HL-60 (cell line): Measurements from ENCODE around the gene CUL4A.
A peak's percentile ranks its signal among the peaks of the same experiment; 100 is the strongest.

Experiments used
- DNase-seq, 2 experiments: peaks; one replicate each; pipeline ENCODE4 v3.0.0-alpha.2; 2010 to 2020; ENCODE audit warnings: low read depth in 1 of 2, low spot score in 1 of 2
- H3K27ac ChIP-seq: fragments of 250-450 bp; sonication (Bioruptor Pico); replicated peaks from 2 replicates; pipeline ENCODE4 v1.5.1; 2020; ENCODE audit warnings: mild to moderate bottlenecking, moderate library complexity
- H3K27me3 ChIP-seq: fragments of 250-450 bp; sonication (Bioruptor Pico); 2 replicates; pipeline ENCODE4 v1.5.1; 2021; ENCODE audit warnings: mild to moderate bottlenecking, moderate library complexity; ENCODE audit not compliant: insufficient read depth, poor library complexity, severe bottlenecking
- H3K4me3 ChIP-seq: replicated peaks from 2 replicates; pipeline ENCODE4 v1.5.1; 2011; ENCODE audit warnings: mild to moderate bottlenecking, control low read depth, low read length; ENCODE audit not compliant: insufficient read depth
- GABPA ChIP-seq: IDR thresholded peaks from 2 replicates; pipeline ENCODE4 v1.6.1; 2012; ENCODE audit warnings: low read depth
- POLR2AphosphoS5 ChIP-seq: IDR thresholded peaks from 2 replicates; pipeline ENCODE4 v1.6.1; 2012; ENCODE audit warnings: low read depth
- SPI1 ChIP-seq: IDR thresholded peaks from 2 replicates; pipeline ENCODE4 v1.6.1; 2012; ENCODE audit warnings: low read depth, mild to moderate bottlenecking, borderline replicate concordance
- TF ChIP-seq, protein P1 (sequence below): IDR thresholded peaks from 2 replicates; pipeline ENCODE4 v1.6.1; 2012; ENCODE audit warnings: low read depth; ENCODE audit not compliant: insufficient replicate concordance
- TF ChIP-seq, protein P2 (sequence below): IDR thresholded peaks from one replicate; pipeline ENCODE4 v1.5.1; 2011; ENCODE audit warnings: low read length, control low read depth, inconsistent platforms; ENCODE audit not compliant: insufficient read depth

The CUL4A gene

DNA sequence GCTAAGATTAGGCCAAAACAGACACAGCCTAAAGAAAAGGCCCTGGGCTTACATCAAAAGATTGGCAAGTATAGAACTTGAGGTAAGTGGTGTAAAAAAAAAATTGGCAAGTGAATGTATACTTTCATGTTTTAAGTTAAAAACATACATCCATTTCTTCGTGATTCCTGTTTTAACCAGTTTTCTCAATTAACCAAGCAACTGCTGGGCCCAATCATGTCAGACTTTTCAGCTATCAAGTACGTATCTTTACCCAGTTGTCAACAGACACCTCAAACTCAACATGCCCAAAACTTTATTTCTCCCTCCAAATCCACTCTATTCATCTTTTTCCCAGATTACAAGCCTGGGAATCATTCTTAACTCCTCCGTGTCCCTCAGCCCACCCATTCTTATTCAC lies 2.0 kb upstream of the CUL4A start:
- H3K4me3 ChIP-seq: peak overlapping the region; percentile 94
- H3K27me3 ChIP-seq: no peaks in the 10 kb centered on the region
- DNase-seq: no peak
- peak overlapping the region; percentile 100 for H3K27ac ChIP-seq
- TF ChIP-seq SPI1 (no peak), GABPA (no peak), POLR2AphosphoS5 (no peak)
- TF ChIP-seq, protein P1, sequence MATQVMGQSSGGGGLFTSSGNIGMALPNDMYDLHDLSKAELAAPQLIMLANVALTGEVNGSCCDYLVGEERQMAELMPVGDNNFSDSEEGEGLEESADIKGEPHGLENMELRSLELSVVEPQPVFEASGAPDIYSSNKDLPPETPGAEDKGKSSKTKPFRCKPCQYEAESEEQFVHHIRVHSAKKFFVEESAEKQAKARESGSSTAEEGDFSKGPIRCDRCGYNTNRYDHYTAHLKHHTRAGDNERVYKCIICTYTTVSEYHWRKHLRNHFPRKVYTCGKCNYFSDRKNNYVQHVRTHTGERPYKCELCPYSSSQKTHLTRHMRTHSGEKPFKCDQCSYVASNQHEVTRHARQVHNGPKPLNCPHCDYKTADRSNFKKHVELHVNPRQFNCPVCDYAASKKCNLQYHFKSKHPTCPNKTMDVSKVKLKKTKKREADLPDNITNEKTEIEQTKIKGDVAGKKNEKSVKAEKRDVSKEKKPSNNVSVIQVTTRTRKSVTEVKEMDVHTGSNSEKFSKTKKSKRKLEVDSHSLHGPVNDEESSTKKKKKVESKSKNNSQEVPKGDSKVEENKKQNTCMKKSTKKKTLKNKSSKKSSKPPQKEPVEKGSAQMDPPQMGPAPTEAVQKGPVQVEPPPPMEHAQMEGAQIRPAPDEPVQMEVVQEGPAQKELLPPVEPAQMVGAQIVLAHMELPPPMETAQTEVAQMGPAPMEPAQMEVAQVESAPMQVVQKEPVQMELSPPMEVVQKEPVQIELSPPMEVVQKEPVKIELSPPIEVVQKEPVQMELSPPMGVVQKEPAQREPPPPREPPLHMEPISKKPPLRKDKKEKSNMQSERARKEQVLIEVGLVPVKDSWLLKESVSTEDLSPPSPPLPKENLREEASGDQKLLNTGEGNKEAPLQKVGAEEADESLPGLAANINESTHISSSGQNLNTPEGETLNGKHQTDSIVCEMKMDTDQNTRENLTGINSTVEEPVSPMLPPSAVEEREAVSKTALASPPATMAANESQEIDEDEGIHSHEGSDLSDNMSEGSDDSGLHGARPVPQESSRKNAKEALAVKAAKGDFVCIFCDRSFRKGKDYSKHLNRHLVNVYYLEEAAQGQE: no peak
- TF ChIP-seq, protein P2, sequence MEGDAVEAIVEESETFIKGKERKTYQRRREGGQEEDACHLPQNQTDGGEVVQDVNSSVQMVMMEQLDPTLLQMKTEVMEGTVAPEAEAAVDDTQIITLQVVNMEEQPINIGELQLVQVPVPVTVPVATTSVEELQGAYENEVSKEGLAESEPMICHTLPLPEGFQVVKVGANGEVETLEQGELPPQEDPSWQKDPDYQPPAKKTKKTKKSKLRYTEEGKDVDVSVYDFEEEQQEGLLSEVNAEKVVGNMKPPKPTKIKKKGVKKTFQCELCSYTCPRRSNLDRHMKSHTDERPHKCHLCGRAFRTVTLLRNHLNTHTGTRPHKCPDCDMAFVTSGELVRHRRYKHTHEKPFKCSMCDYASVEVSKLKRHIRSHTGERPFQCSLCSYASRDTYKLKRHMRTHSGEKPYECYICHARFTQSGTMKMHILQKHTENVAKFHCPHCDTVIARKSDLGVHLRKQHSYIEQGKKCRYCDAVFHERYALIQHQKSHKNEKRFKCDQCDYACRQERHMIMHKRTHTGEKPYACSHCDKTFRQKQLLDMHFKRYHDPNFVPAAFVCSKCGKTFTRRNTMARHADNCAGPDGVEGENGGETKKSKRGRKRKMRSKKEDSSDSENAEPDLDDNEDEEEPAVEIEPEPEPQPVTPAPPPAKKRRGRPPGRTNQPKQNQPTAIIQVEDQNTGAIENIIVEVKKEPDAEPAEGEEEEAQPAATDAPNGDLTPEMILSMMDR: no peak

DNA sequence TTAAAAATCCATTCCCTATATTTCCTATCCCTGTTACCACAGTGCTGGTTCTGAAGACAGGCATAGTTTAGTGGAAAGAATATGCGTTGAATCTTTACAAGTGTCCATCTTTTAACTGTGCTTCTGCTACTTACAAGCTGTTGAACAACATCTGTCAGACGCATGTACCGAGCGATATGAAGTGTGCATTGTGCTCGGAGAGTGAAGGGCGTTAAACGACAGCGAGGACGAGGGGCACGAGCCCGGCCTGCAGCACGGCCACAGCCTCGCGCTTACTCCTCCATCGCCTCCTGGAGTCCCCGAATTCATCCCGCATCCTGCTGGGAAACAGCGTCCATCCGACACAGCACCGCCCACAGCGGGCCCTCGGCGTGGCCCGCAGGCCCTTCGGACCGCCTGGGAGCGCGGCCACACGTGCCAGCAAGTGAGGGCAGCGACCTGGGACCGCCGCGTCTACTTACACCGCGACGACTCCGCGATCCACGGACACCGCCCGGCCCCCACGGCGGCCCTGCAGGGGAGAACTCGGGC lies 1.5 kb upstream of the CUL4A start:
- H3K4me3 ChIP-seq: peak overlapping the region; percentile 94
- TF ChIP-seq GABPA (no peak), SPI1 (no peak), POLR2AphosphoS5 (no peak)
- TF ChIP-seq, protein P1: no peak
- TF ChIP-seq, protein P2: no peak
- no peaks in the 10 kb centered on the region for H3K27me3 ChIP-seq
- DNase-seq: peak in 1 of 2 experiments; percentile 30
- H3K27ac ChIP-seq: peak overlapping the region; percentile 100

DNA sequence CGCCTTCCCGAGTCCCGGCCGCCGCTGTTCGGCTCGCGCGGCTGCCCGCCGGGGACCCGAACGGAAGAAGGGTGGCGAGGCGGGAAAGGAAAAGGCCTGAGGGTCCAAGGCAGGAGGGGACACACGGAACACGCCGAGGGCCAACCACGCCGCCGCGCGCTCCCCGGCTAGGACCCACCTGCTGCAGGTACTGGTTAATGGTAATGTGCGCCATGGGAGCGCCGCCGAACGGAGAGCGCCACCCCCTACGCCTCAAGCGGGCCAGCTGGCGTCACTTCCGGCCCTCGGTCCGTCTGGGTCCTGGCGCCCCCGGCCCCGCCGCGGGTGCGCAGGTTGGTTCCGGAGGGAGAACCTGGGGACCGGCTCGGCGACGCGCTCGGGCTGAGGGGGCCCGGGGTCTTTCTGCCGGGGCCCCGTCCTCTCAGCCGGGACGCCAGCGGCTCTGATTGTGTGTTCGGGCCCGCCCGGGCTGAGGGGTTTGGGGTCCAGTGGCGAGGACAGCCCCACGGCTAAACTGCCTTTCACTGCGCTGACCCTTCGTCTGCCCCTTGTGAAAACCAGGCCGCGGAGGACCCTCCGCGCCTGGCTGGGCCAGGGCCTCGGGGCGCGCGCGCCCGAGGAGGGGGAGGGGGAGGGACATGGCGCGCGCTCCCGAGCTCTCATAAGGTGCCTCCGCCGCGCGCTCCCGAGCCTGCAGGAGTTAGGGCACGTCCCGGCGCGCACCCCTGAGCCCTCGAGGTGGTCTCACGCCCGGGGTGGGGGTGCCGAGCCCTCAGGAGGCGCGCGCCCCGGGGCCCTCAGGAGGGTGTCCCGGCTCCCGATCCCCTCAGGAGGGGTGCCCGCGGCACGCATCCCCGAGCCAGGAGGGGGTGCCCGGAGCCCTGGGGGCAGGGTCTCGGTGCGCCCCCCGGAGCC lies 735 bp upstream of the CUL4A start, which contains the start of gene PCID2:
PCID2 (minus strand) TSS at position 249 of the 915 bp plus-strand sequence; CDS start at position 214, 35 bp downstream.
- TF ChIP-seq SPI1 (no peak), GABPA (peak; percentile 97), POLR2AphosphoS5 (peak; percentile 86)
- TF ChIP-seq, protein P2: no peak
- TF ChIP-seq, protein P1: peak; percentile 39
- DNase-seq: peak; percentile 74 to 90

More for the DNA sequence above, 735 bp upstream of the CUL4A start, which contains the start of gene PCID2:
- no peaks in the 10 kb centered on the region for H3K27me3 ChIP-seq
- peak within 1 kb of the TSS; percentile 100 for H3K27ac ChIP-seq
- H3K4me3 ChIP-seq: peak within 1 kb of the TSS; percentile 94
